ENCODE measurements around the gene MANEAL.

Gene MANEAL

DNA sequence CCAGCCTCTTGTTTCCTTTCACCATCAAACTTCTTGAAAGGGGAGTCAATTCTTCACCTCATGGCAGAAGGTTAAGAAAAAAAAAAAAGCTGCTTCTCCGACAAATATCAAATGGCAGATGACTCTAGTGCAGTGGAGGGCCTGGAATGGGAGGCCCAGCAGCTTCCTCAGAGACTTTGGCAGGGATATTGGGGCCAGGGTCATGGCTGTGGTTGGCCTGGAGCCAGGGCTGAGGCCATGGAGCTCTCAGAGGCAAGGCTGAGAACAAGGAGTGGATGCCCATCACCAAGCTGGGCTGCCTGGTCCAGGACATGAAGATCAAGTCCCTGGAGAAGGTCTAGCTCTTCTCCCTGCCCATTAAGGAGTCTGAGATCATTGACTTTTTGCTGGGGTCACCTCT lies 47.1 kb downstream of the MANEAL start:
- no peak for DNase-seq (ENCODE audit: low read depth)
- no peak for TF ChIP-seq CTCF (IDR thresholded peaks at IDR 0.05; ENCODE audit: control insufficient read depth, insufficient read depth, low read depth, low read length, missing control alignments)
- no peak overlapping the region for H3K4me3 ChIP-seq (ENCODE audit: control insufficient read depth, low read depth, low read length)

GRCh38 chr1:37841652-37842051 lies 48.0 kb downstream of the MANEAL start:
- no peak for TF ChIP-seq CTCF (IDR thresholded peaks at IDR 0.05; ENCODE audit: control insufficient read depth, insufficient read depth, low read depth, low read length, missing control alignments)
- no peak for DNase-seq (ENCODE audit: low read depth)

DNA sequence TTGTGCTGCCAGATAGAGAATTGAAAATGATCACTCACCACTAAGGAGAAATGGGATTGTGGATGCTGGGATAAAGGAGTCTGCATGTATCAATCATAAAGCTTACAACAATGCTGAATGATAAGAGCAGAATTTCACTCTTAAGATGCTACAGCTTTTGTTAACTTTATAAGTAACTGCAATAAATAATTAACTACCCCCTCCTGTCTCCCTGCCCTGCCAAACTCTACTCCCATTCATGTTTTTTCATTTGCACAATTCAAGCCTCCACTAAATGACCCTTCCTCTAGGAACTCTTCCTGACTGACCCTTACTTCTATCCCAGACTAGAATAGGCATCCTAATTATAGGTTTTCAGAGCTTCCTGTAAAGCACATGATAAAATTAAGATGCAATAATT lies 50.9 kb downstream of the MANEAL start:
- DNase-seq (ENCODE audit: low read depth), result no peak
- TF ChIP-seq CTCF (IDR thresholded peaks at IDR 0.05; ENCODE audit: control insufficient read depth, insufficient read depth, low read depth, low read length, missing control alignments), result no peak

More at GRCh38 chr1:37841652-37842051, 48.0 kb downstream of the MANEAL start:
- no peak overlapping the region for H3K4me3 ChIP-seq (ENCODE audit: control insufficient read depth, low read depth, low read length)

GRCh38 chr1:37845049-37845646 lies 51.5 kb downstream of the MANEAL start:
- DNase-seq (ENCODE audit: low read depth), result no peak

More for the DNA sequence above, 50.9 kb downstream of the MANEAL start:
- H3K4me3 ChIP-seq (ENCODE audit: control insufficient read depth, low read depth, low read length), result no peak overlapping the region

DNA sequence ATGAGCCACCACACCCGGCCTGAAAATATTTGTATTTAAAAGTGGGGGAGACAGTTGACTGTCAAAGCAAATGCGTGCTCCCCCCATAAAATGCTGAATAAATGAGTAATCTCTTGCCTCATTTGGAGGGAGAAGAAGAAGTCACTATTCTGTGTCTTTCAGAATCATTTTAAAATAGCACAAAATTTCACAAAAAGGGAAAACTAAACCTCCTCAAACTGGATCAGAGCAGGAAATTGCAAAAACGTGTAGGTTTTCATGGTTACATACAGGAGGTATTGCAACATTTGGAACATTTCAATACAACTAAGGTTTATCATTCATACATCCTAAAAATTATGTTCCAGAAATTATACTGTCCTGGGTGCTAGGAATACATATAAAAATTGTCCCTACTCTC lies 52.1 kb downstream of the MANEAL start:
- no peak for DNase-seq (ENCODE audit: low read depth)
- no peak for TF ChIP-seq CTCF (IDR thresholded peaks at IDR 0.05; ENCODE audit: control insufficient read depth, insufficient read depth, low read depth, low read length, missing control alignments)
- no peak overlapping the region for H3K4me3 ChIP-seq (ENCODE audit: control insufficient read depth, low read depth, low read length)

More at GRCh38 chr1:37845049-37845646, 51.5 kb downstream of the MANEAL start:
- TF ChIP-seq CTCF (IDR thresholded peaks at IDR 0.05; ENCODE audit: control insufficient read depth, insufficient read depth, low read depth, low read length, missing control alignments), result no peak
- no peak overlapping the region for H3K4me3 ChIP-seq (ENCODE audit: control insufficient read depth, low read depth, low read length)

GRCh38 chr1:37846647-37847339 lies 53.1 kb downstream of the MANEAL start:
- H3K4me3 ChIP-seq (ENCODE audit: control insufficient read depth, low read depth, low read length), result no peak overlapping the region
- no peak for TF ChIP-seq CTCF (IDR thresholded peaks at IDR 0.05; ENCODE audit: control insufficient read depth, insufficient read depth, low read depth, low read length, missing control alignments)
- DNase-seq (ENCODE audit: low read depth), result no peak

Measured in AG09309 (cell line).